Measurements from ENCODE around the gene SERINC5.

Gene SERINC5

DNA sequence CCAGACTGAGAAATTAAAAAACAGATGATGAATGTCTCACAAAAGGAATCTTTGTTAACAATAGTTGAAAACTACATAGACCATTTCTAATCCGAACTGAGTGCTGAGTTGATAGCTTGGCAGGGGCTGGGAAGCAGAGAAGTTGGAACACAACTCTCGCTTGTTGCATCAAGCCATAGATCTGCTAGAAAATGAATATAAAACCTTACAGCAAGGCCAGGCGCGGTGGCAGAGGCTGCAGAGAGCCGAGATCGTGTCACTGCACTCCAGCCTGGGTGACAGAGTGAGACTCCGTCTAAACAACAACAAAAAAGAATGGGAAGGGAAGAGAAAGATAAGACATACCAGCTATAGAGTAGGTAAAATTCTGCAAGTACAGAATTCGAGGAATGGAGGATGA lies 35.9 kb upstream of the SERINC5 start:
- no peaks in the 10 kb centered on the region for H3K36me3 ChIP-seq
- no peaks in the 10 kb centered on the region for H3K27me3 ChIP-seq

DNA sequence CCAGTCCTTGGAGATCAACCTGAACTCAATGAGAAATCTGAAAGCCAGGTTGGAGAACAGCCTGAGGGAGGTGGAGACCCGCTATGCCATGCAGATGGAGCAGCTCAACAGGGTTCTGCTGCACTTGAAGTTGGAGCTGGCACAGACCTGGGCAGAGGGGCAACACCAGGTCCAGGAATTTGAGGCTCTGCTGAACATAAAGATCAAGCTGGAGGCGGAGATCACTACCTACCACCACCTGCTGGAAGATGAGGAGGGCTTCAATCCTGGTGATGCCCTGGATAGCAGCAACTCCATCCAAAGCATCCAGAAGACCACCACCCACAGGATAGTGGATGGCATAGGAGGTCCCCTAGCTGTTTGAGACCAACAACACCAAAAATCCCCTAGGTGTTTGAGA lies 33.5 kb upstream of the SERINC5 start:
- no peaks in the 10 kb centered on the region for H3K9me3 ChIP-seq
- H3K4me1 ChIP-seq, result no peaks in the 10 kb centered on the region
- no peaks in the 10 kb centered on the region for H3K36me3 ChIP-seq
- TF ChIP-seq, protein P1, sequence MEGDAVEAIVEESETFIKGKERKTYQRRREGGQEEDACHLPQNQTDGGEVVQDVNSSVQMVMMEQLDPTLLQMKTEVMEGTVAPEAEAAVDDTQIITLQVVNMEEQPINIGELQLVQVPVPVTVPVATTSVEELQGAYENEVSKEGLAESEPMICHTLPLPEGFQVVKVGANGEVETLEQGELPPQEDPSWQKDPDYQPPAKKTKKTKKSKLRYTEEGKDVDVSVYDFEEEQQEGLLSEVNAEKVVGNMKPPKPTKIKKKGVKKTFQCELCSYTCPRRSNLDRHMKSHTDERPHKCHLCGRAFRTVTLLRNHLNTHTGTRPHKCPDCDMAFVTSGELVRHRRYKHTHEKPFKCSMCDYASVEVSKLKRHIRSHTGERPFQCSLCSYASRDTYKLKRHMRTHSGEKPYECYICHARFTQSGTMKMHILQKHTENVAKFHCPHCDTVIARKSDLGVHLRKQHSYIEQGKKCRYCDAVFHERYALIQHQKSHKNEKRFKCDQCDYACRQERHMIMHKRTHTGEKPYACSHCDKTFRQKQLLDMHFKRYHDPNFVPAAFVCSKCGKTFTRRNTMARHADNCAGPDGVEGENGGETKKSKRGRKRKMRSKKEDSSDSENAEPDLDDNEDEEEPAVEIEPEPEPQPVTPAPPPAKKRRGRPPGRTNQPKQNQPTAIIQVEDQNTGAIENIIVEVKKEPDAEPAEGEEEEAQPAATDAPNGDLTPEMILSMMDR (IDR thresholded peaks at IDR 0.05; ENCODE audit: low read depth, low read length), result no peak
- DNase-seq, result no peak
- no peak overlapping the region for H3K4me3 ChIP-seq (ENCODE audit: low read depth, low read length)
- H3K27me3 ChIP-seq, result no peaks in the 10 kb centered on the region

More for the DNA sequence above, 35.9 kb upstream of the SERINC5 start:
- TF ChIP-seq, protein P1 (IDR thresholded peaks at IDR 0.05; ENCODE audit: low read depth, low read length), result no peak
- H3K4me1 ChIP-seq, result no peaks in the 10 kb centered on the region
- H3K4me3 ChIP-seq (ENCODE audit: low read depth, low read length), result no peak overlapping the region
- no peak for DNase-seq
- H3K9me3 ChIP-seq, result no peaks in the 10 kb centered on the region

DNA sequence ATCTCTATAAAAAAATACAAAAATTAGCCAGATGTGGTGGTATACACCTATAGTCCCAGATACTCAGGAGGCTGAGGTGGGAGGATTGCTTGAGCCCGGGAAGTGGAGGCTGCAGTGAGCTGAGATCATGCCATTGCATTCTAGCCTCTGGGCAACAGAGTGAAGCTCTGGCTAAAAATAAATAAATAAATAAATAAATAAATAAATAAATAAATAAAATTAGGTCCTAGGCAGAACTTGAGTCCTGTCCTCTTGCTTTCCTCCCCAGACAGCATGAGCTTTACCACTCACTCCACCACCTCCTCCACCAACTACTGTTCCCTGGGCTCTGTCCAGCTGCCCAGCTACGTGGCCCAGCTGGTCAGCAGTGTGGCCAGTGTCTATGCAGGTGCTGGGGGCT lies 32.3 kb upstream of the SERINC5 start:
- H3K27me3 ChIP-seq, result no peaks in the 10 kb centered on the region
- no peaks in the 10 kb centered on the region for H3K9me3 ChIP-seq
- TF ChIP-seq, protein P1 (IDR thresholded peaks at IDR 0.05; ENCODE audit: low read depth, low read length), result no peak
- no peaks in the 10 kb centered on the region for H3K36me3 ChIP-seq
- H3K4me3 ChIP-seq (ENCODE audit: low read depth, low read length), result no peak overlapping the region
- no peak for DNase-seq
- no peaks in the 10 kb centered on the region for H3K4me1 ChIP-seq

DNA sequence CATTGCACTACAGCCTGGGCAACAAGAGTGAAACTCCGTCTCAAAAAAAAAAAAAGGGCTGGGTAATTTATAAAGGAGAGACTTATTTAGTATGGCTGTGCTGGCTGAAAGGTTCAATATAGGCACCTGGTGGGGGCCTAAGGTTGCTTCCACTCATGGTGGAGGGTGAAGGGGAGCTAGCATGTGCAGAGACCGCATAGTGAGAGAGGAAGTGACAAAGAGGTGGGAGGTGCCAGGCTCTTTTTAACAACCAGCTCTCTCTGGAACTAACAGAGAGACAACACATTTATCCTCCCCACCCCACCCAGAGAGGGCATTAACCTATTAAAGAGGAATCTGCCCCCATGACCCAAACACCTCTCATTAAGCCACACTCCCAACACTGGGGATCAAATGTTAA lies 28.9 kb upstream of the SERINC5 start:
- Histone ChIP-seq H3K36me3 (no peaks in the 10 kb centered on the region), H3K4me1 (peaks cover 8% of the 10 kb centered on the region; the same call in 1 of the 2 replicates), H3K9me3 (no peaks in the 10 kb centered on the region), H3K27me3 (no peaks in the 10 kb centered on the region), H3K4me3 (ENCODE audit: low read depth, low read length) (no peak overlapping the region)
- TF ChIP-seq, protein P1 (IDR thresholded peaks at IDR 0.05; ENCODE audit: low read depth, low read length), result no peak
- DNase-seq, result no peak

DNA sequence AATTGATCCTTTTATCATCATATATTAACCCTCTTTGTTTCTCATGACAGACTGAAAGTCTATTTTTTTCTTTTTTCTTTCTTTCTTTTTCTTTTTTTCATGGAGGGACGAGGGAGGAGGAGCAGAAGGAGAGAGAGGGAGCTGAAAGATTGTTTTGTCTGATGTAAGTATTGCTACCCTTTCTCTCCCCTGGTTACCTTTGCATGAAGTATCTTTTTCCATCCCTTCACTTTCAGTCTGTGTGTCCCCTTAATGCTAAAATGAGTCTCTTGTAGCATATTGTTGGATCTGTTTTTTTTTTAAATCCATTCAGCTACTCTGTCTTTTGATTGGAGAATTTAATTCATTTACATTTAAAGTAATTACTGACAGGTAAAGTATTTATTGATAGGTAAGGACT lies 27.5 kb upstream of the SERINC5 start:
- Histone ChIP-seq H3K4me3 (ENCODE audit: low read depth, low read length) (no peak overlapping the region), H3K9me3 (no peaks in the 10 kb centered on the region), H3K36me3 (no peaks in the 10 kb centered on the region), H3K4me1 (peaks cover 8% of the 10 kb centered on the region; the same call in 1 of the 2 replicates), H3K27me3 (no peaks in the 10 kb centered on the region)
- no peak for DNase-seq
- TF ChIP-seq, protein P1 (IDR thresholded peaks at IDR 0.05; ENCODE audit: low read depth, low read length), result no peak

DNA sequence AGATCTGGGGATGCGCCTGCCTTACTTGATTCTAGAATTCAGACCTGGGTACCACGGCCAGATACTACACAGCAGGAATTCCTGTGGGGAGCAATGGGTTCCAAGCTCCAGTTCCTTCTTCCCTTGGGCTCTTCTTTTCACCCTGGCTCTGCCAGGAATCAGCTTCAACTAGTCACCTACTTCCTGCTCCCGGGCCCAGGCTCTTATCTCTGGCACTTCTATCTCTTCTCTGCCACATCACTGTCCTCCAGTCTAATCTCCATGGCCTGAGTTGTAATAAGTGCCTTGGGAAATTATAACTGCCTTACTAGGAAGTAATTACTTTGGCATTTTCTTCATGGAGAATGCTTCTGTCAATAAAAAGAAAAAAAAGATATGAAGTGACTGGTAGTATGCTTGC lies 26.2 kb upstream of the SERINC5 start:
- TF ChIP-seq, protein P1 (IDR thresholded peaks at IDR 0.05; ENCODE audit: low read depth, low read length), result no peak
- Histone ChIP-seq H3K36me3 (no peaks in the 10 kb centered on the region), H3K27me3 (no peaks in the 10 kb centered on the region), H3K4me3 (ENCODE audit: low read depth, low read length) (no peak overlapping the region), H3K9me3 (no peaks in the 10 kb centered on the region), H3K4me1 (peaks cover 8% of the 10 kb centered on the region; the same call in 1 of the 2 replicates)
- DNase-seq, result peak; percentile 37
